NB4 (cell line): ENCODE data around the gene CSNK2A3.

Source experiments
- DNase-seq: peaks from one replicate; pipeline ENCODE4 v3.0.0; 2010; ENCODE audit warnings: low read depth
- H3K4me3 ChIP-seq: one replicate; pipeline ENCODE4 v1.5.1; 2011; ENCODE audit warnings: mild to moderate bottlenecking, low read depth, low read length, moderate library complexity
- MYC ChIP-seq: IDR thresholded peaks from 2 replicates; pipeline ENCODE4 v1.6.1; 2011; ENCODE audit warnings: low read depth, low read length
- POLR2A ChIP-seq: IDR thresholded peaks from 2 replicates; pipeline ENCODE4 v1.6.1; 2011; ENCODE audit warnings: mild to moderate bottlenecking; ENCODE audit not compliant: insufficient read length; ENCODE audit errors: extremely low read depth
- TF ChIP-seq, protein P1 (sequence below): IDR thresholded peaks from one replicate; pipeline ENCODE4 v1.5.1; 2012; ENCODE audit warnings: low read depth, low read length
- TF ChIP-seq, protein P2 (sequence below): IDR thresholded peaks from 2 replicates; pipeline ENCODE4 v1.6.1; 2011; ENCODE audit warnings: low read depth, low read length

The CSNK2A3 gene

DNA sequence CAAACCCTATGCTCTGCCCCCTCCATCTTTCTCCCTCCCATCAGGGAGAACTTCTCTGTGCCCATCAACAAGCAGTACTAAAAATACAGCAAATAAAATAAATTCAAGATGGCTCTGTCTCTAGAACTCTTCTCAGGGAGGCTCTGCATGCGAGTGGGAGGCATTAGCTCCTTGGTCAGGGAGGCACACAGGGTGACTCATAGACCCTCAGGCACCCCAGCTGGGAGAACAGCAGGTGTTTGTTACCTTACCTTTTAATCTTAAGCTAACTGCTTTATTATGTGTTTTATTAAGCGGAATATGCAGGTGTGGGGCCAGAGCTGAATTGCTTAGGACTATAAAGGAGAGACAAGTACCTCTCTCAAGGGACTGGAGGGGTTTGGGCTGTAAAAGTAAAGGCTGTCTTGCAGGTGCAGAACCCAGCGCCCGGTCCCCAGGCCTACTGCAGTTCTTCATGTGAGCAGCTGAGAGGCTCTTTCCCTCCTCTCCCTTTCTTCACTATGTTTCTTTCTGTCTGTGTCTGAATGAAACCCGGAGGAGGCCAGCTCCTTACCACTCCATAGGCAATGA, 20.8 kb downstream of the CSNK2A3 start:
- no peak for TF ChIP-seq POLR2A
- TF ChIP-seq, protein P1, sequence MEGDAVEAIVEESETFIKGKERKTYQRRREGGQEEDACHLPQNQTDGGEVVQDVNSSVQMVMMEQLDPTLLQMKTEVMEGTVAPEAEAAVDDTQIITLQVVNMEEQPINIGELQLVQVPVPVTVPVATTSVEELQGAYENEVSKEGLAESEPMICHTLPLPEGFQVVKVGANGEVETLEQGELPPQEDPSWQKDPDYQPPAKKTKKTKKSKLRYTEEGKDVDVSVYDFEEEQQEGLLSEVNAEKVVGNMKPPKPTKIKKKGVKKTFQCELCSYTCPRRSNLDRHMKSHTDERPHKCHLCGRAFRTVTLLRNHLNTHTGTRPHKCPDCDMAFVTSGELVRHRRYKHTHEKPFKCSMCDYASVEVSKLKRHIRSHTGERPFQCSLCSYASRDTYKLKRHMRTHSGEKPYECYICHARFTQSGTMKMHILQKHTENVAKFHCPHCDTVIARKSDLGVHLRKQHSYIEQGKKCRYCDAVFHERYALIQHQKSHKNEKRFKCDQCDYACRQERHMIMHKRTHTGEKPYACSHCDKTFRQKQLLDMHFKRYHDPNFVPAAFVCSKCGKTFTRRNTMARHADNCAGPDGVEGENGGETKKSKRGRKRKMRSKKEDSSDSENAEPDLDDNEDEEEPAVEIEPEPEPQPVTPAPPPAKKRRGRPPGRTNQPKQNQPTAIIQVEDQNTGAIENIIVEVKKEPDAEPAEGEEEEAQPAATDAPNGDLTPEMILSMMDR: no peak
- TF ChIP-seq, protein P2, sequence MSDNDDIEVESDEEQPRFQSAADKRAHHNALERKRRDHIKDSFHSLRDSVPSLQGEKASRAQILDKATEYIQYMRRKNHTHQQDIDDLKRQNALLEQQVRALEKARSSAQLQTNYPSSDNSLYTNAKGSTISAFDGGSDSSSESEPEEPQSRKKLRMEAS: no peak
- TF ChIP-seq MYC: no peak
- no peak overlapping the region for H3K4me3 ChIP-seq
- DNase-seq: no peak

DNA sequence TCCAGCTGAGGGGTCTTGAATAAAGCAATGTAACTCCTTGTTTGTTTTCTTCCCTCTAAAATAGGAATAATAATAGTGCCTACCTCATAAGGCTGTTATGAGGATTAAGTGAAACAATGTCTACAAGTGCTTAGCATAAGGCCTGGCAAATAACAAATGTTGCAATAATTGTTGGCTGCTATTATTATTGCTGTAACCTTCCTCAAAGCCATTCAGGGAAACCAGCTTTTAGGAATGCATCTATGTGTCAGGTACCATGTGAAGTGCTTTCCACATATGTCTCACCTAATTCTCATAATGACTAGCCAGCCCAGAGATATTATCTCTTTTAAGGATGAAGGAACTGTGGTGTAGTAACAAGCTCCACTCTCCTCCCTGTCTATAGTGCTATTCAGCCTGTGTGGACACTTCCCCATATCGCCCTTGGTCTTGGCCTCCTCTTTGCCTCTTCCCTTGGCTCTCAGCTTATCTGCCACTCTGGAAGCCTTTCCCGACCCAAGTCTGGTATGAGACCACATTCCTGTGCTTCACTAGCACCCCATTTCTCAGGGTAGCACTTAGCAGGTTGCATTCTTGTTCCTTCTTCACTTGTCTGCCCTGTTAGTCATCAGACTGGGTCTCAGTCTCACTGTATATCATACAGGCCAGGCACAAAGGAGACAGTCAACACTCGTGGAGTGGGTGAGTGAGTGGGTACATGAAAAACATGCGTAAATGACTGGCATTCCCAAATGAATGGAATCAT, 23.8 kb downstream of the CSNK2A3 start:
- TF ChIP-seq, protein P1: no peak
- TF ChIP-seq, protein P2: no peak
- TF ChIP-seq POLR2A (no peak), MYC (no peak)
- DNase-seq: no peak
- H3K4me3 ChIP-seq: no peak overlapping the region

DNA sequence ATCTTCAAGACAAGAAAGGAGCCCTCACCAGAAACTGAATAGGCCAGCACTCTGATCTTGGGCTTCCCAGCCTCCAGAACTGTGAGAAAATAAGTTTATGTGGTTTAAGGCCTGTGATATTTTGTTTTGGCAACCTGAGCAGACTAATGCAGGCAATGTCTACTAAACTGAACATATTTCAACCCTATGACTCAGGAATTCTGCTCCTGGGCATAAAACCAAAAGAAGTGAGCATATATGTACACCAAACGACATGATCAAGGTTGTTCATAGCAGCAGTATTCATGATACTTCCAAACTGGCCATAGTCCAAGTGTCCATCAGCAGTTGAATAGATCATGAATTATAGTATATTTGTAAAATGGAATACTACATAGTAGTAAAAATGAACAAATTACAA, 29.0 kb downstream of the CSNK2A3 start:
- TF ChIP-seq MYC (no peak), POLR2A (no peak)
- no peak overlapping the region for H3K4me3 ChIP-seq
- no peak for DNase-seq

DNA sequence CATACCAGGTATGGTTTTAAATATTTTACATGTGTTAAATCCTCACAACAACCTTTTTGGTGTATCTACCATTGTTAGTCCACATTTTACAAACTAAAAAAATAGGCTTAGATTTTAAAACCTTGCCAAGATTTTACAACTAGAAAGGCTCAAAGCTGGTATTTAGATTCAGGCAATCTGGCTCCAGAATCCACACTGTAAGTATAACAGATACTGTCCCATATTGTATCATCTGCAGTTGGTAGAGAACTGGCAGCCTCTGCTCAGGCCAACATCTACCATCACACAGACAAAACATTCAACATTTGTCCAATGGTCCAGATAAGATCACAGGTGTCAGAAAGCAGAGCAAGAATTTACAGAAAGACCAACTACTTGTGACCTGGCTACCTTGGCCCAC, 30.9 kb downstream of the CSNK2A3 start:
- TF ChIP-seq MYC (no peak), POLR2A (no peak)
- TF ChIP-seq, protein P2: no peak
- TF ChIP-seq, protein P1: no peak
- DNase-seq: no peak
- H3K4me3 ChIP-seq: no peak overlapping the region

DNA sequence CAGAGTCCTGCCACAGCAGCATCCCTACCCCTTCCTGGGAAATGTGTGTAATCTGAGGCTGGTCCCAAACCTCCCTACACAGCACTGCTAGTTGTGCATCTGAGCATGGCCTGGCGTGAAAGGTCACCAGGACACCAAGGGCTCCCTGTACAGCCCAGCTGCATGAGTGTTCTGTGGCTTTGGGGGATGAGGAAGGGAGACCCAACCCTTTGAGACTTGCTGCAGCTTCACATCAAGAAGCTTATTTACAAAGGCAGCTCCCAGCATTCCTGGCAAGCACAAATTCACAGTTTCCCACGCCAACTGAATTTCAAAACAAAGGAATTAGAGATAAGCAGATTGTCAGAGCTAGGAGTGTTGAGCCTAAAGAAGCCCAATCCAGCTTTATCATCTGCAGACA, 32.2 kb downstream of the CSNK2A3 start:
- no peak overlapping the region for H3K4me3 ChIP-seq
- no peak for DNase-seq
- TF ChIP-seq POLR2A: no peak

DNA sequence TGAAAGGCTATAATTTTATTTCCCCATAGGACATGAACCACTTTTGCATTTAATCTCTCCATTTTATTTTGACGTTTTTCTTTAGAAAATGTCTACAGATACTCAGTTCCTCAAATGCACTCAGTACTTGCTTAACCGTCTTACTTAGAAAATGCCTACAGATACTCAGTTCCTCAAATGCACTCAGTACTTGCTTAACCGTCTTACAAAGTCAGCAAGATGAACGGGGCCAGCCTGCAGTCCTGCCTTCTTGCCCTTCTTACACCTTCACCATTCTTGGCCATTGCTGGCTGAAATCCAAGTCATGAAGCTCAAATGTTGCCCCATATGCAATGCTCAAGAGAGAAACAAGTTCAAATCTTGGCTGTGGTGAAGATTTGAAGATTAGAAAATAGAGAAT, 34.1 kb downstream of the CSNK2A3 start:
- TF ChIP-seq POLR2A (no peak), MYC (no peak)
- TF ChIP-seq, protein P1: no peak
- TF ChIP-seq, protein P2: no peak
- peak; percentile 56 for DNase-seq

DNA sequence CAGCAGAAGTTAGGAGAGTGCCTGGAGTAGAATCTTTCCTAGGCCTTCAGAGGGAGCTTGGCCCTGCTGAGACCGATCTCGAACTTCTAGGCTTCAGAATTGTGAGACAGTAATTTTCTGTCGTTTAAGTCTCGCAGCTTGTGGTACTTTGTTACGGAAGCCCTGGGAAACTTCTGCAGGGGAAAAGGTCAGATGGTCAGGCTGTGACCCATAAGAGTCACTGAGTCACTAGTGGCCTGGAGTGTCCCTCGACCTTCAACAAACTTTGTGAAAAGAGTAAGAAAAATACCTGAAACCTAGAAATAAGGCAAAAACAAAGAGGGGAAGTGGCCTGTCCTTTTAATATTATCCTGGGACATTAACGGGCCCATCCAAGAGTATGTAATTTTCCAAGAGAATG, 34.6 kb downstream of the CSNK2A3 start:
- no peak for TF ChIP-seq POLR2A
- TF ChIP-seq, protein P1: no peak
- TF ChIP-seq, protein P2: no peak
- no peak for TF ChIP-seq MYC
- DNase-seq: no peak
- H3K4me3 ChIP-seq: no peak overlapping the region

More for the DNA sequence above, 34.1 kb downstream of the CSNK2A3 start:
- H3K4me3 ChIP-seq: no peak overlapping the region
